T-cell (primary cell): ENCODE data around the gene CDK18. TPM values are rescaled to one million over a fixed set of nuclear protein-coding genes. Genes with fewer than 3 reads are reported as not detected.

ENCODE experiments used
- ATAC-seq, 4 experiments: fragments of 200-7000 bp in 3 of 4; fragments of 150-1000 bp in 1 of 4; cut with Tn5 transposase; replicated peaks in 1 of 4; 1 replicate in 3 of 4; 2 replicates in 1 of 4; pipeline ENCODE4 v1.10.0; 2021; ENCODE audit warnings: moderate library complexity in 3 of 4, mild to moderate bottlenecking in 2 of 4, moderate number of reproducible peaks in 1 of 4
- CTCF ChIA-PET, 2 donors: fragments of 300-600 bp; sonication (Branson Sonifier 250); formaldehyde crosslinking; loops; one replicate each; lab custom pipeline; 2022; ENCODE audit warnings: antibody characterized with exemption in 2 of 2; lab: Charles Lee
- POLR2A ChIA-PET, 2 donors: fragments of 300-600 bp; sonication (Branson Sonifier 250); formaldehyde crosslinking; loops; one replicate each; lab custom pipeline; 2022; ENCODE audit warnings: antibody characterized with exemption in 2 of 2; lab: Charles Lee
- DNase-seq, 35 experiments: peaks; one replicate each; pipeline versions ENCODE4 v3.0.0 to v3.0.0-alpha.2; 2013 to 2023
- H3K27ac ChIP-seq: one replicate; pipeline ENCODE4 v1.5.1; 2013; ENCODE audit warnings: low read length
- H3K27me3 ChIP-seq, 2 experiments: replicated peaks in 1 of 2; 1 replicate in 1 of 2; 2 replicates in 1 of 2; pipeline versions ENCODE4 v1.6.1 to v1.7.0; 2013; ENCODE audit warnings: low read length in 1 of 2, mixed read lengths in 1 of 2; ENCODE audit not compliant: control insufficient read depth in 2 of 2, insufficient read depth in 2 of 2; ENCODE audit errors: extremely low read depth in 1 of 2
- H3K36me3 ChIP-seq, 2 donors: 1 replicate in 1 of 2; 2 replicates in 1 of 2; pipeline versions ENCODE4 v1.6.1 to v1.7.0; 2013; ENCODE audit warnings: low read length in 1 of 2; ENCODE audit not compliant: control insufficient read depth in 2 of 2, insufficient read depth in 1 of 2; ENCODE audit errors: extremely low read depth in 1 of 2
- H3K4me1 ChIP-seq, 2 experiments: 1 replicate in 1 of 2; 2 replicates in 1 of 2; pipeline versions ENCODE4 v1.6.1 to v1.7.0; 2013; ENCODE audit warnings: low read length in 2 of 2, mixed read lengths in 1 of 2; ENCODE audit not compliant: insufficient read depth in 2 of 2, control insufficient read depth in 1 of 2; ENCODE audit errors: extremely low read depth in 1 of 2
- H3K4me3 ChIP-seq, 2 donors: 1 replicate in 1 of 2; 2 replicates in 1 of 2; pipeline versions ENCODE4 v1.5.1 to v1.7.0; 2013; ENCODE audit warnings: mild to moderate bottlenecking in 2 of 2, low read length in 1 of 2, moderate library complexity in 1 of 2; ENCODE audit not compliant: control insufficient read depth in 1 of 2; ENCODE audit errors: extremely low read depth in 1 of 2
- H3K9me3 ChIP-seq: 2 replicates; pipeline ENCODE4 v1.7.0; 2013
- H3K27ac Mint-ChIP-seq, 2 donors: one replicate each; pipeline ENCODE4 v1.8.0; 2020 to 2021; ENCODE audit warnings: mild to moderate bottlenecking in 2 of 2, mixed read lengths in 2 of 2
- H3K27me3 Mint-ChIP-seq, 2 donors: one replicate each; pipeline ENCODE4 v1.8.0; 2021 to 2022; ENCODE audit warnings: mixed read lengths in 2 of 2
- H3K36me3 Mint-ChIP-seq: one replicate; pipeline ENCODE4 v1.8.0; 2021; ENCODE audit warnings: mixed read lengths
- H3K4me1 Mint-ChIP-seq, 3 donors: one replicate each; pipeline ENCODE4 v1.8.0; 2020 to 2022; ENCODE audit warnings: mixed read lengths in 3 of 3, mild to moderate bottlenecking in 1 of 3
- H3K4me3 Mint-ChIP-seq, 3 donors: one replicate each; pipeline ENCODE4 v1.8.0; 2020 to 2022; ENCODE audit warnings: mild to moderate bottlenecking in 3 of 3, mixed read lengths in 3 of 3, moderate library complexity in 3 of 3
- H3K9me3 Mint-ChIP-seq, 3 donors: one replicate each; pipeline ENCODE4 v1.8.0; 2020 to 2022; ENCODE audit warnings: mixed read lengths in 3 of 3
- WGBS: methylation state at CpG from one replicate; pipeline ENCODE4 v1.1.5; 2013; ENCODE audit warnings: missing lambda C conversion rate; ENCODE audit not compliant: insufficient coverage; 5-methylcytosine and 5-hydroxymethylcytosine counted together
- total RNA-seq, 35 experiments: library from RNA in 6 of 35; stranded (reverse) in 6 of 35; fragments of 120-200 nt in 1 of 35; gene quantifications; one replicate each; pipeline versions ENCODE4 v1.2.1 to v1.2.4 and lab custom pipeline; 2013 to 2026

CDK18 gene
- total RNA-seq, 5 donors from 2014 or later (not counting 1 experiment from before 2014, with no cell fraction given) = 1.7 to 4.6 (median 2.1) TPM

DNA sequence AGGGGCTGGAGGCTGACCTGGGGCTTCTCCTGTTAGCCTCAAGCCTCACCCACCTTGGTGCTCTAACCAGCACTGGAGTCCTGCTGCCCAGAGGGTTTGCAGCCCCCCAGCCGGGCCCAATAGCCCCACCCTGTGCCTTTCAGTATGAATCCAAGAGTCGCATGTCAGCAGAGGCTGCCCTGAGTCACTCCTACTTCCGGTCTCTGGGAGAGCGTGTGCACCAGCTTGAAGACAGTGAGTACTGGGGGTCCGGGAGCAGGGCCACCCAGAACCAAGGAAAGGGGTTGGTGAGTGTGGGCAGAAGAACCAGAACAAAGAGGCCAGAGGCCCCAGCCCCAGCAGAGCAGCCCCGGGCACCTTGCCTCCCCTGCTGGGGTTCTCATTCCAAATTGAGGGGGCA, 25.6 kb downstream of the CDK18 start:
- 74% methylated on average over 4 of the region's 6 CpGs for WGBS
- H3K4me3 ChIP-seq = no peak overlapping the region
- H3K9me3 Mint-ChIP-seq = no peaks in the 10 kb centered on the region
- H3K4me1 ChIP-seq = peaks cover 0 to 9% of the 10 kb centered on the region in 2 experiments
- peaks cover 0 to 35% of the 10 kb centered on the region in 2 experiments for H3K27me3 ChIP-seq
- H3K4me1 Mint-ChIP-seq = peaks cover 3 to 6% (median 4%) of the 10 kb centered on the region in 3 donors
- H3K9me3 ChIP-seq = no peaks in the 10 kb centered on the region
- ATAC-seq (no peak), DNase-seq (no peak)
- H3K36me3 ChIP-seq = peaks cover 0 to 3% of the 10 kb centered on the region in 2 donors
- H3K36me3 Mint-ChIP-seq = no peaks in the 10 kb centered on the region
- ChIA-PET CTCF (interaction anchor here (1.3 to 2.6 kb wide), 5 partner anchors 102 to 128 kb away, joined by 5 to 35 read pairs (median 6); partner anchors contain the start of gene ELK4 (in 1 of the 2)), POLR2A (no interaction called here)
- no peak overlapping the region for H3K27ac ChIP-seq
- H3K27ac Mint-ChIP-seq = no peak overlapping the region
- H3K4me3 Mint-ChIP-seq = peak overlapping the region in 1 of 3 donors; percentile 68
- H3K27me3 Mint-ChIP-seq = peaks cover 4 to 13% of the 10 kb centered on the region in 2 donors

DNA sequence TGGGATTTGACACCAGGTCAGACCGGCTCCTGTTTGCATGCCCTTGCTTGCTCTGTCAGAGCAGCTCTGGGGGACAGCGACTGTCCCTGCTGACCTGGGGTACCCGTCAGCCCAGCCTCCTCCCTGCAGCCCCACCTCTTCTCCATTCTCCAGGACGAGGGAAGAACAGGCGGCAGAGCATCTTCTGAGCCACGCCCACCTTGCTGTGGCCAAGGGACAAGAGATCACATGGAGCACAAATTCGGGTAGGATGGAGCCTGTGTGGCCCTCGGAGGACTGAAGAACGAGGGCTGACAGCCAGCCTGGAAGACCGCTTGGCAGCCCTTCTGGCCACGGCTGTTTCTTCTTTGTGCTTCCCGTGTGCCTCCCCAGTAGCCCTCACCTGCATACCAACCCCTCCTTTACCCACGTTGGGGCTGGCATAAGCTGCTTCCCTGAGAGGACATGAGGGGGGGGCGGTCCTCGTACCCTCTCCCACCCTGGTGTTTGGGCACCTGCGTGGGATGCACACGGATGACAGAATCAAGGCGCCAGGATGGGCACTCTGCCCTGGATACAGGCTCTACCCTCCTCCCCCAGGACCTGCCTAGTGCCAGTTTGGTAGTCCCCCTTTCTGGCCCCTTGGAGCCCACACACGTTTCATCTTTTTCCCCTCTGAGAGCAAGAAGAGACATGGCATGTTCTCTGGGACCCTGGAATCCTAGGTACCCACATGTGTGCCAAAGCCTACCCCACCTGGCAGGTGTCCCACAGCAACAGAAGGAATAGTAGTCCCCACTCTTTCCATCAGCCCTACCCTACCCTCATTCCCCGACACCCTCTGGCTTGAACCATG, 26.9 kb downstream of the CDK18 start:
- POLR2A ChIA-PET = no interaction called here
- H3K27ac Mint-ChIP-seq = no peak overlapping the region

DNA sequence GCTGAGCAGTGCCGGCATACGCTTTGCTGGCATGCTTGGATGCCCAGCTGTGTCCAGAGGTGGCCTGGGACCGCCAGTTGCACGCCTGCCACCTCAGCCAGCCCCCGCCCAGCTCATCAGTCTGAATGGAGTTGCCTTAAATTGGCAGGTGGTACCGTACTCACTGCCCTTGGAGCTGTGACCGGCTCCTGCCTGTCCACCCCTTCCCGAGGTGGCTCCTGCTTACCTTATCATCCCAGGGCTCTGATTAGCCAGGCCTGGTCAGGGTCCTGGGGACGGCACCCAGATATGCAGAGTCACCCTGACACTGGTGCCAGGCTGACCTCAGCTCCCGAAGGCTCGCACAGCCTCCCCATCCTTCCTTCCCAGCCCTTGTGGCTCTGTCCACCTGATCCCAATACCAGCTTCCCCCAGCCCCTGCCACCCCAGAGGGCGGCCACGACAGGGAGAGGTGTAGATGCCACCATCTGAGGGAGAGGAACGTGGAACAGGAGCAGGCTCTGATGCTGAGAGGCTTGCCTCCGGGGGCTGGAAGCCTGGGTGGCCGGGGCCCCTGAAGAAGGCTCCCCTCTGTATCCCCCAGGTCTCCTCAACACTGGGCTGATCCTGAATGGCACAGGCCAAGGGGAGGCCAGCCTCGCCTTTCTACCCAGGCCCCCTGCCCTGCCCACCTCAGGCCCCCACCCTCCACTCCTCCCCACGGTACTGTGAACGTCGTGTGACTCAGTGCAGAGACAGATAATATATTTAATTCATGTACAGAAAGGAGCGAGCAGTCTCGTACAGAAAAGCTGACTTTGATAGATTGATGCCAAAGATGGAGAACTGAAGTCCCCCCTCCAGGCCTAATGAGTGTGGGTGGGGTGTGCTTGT, 27.8 kb downstream of the CDK18 start:
- Mint-ChIP-seq H3K27me3 (peaks cover 9 to 28% of the 10 kb centered on the region in 2 donors), H3K27ac (no peak overlapping the region), H3K9me3 (no peaks in the 10 kb centered on the region), H3K36me3 (no peaks in the 10 kb centered on the region), H3K4me1 (peaks cover 3 to 13% (median 11%) of the 10 kb centered on the region in 3 donors), H3K4me3 (no peak overlapping the region)
- no peak for DNase-seq
- WGBS = 89% methylated on average over 13 of the region's 22 CpGs
- Histone ChIP-seq H3K4me1 (peaks cover 0 to 9% of the 10 kb centered on the region in 2 experiments), H3K36me3 (peaks cover 0 to 3% of the 10 kb centered on the region in 2 donors), H3K9me3 (no peaks in the 10 kb centered on the region), H3K4me3 (no peak overlapping the region), H3K27me3 (peaks cover 0 to 42% of the 10 kb centered on the region in 2 experiments), H3K27ac (no peak overlapping the region)
- ChIA-PET CTCF (interaction anchor here in 1 of 2 donors (0.6 kb wide), 1 partner anchor 126 kb away, joined by 4 read pairs; no protein-coding TSS in a partner anchor), POLR2A (no interaction called here)
- ATAC-seq = no peak

More for the DNA sequence above, 26.9 kb downstream of the CDK18 start:
- DNase-seq (no peak), ATAC-seq (no peak)
- peaks cover 0 to 42% of the 10 kb centered on the region in 2 experiments for H3K27me3 ChIP-seq
- peaks cover 4 to 21% of the 10 kb centered on the region in 2 donors for H3K27me3 Mint-ChIP-seq
- CTCF ChIA-PET = interaction anchor here (0.6 to 1.3 kb wide), 3 partner anchors 9 to 126 kb away, joined by 3 to 5 read pairs (median 4); no protein-coding TSS in a partner anchor
- H3K36me3 Mint-ChIP-seq = no peaks in the 10 kb centered on the region
- H3K4me3 Mint-ChIP-seq = no peak overlapping the region
- no peaks in the 10 kb centered on the region for H3K9me3 ChIP-seq
- peaks cover 3 to 6% (median 4%) of the 10 kb centered on the region in 3 donors for H3K4me1 Mint-ChIP-seq
- no peak overlapping the region for H3K27ac ChIP-seq
- H3K9me3 Mint-ChIP-seq = no peaks in the 10 kb centered on the region
- H3K4me1 ChIP-seq = peaks cover 0 to 9% of the 10 kb centered on the region in 2 experiments
- H3K4me3 ChIP-seq = no peak overlapping the region
- peaks cover 0 to 3% of the 10 kb centered on the region in 2 donors for H3K36me3 ChIP-seq
- 81% methylated on average over 16 of the region's 20 CpGs for WGBS

DNA sequence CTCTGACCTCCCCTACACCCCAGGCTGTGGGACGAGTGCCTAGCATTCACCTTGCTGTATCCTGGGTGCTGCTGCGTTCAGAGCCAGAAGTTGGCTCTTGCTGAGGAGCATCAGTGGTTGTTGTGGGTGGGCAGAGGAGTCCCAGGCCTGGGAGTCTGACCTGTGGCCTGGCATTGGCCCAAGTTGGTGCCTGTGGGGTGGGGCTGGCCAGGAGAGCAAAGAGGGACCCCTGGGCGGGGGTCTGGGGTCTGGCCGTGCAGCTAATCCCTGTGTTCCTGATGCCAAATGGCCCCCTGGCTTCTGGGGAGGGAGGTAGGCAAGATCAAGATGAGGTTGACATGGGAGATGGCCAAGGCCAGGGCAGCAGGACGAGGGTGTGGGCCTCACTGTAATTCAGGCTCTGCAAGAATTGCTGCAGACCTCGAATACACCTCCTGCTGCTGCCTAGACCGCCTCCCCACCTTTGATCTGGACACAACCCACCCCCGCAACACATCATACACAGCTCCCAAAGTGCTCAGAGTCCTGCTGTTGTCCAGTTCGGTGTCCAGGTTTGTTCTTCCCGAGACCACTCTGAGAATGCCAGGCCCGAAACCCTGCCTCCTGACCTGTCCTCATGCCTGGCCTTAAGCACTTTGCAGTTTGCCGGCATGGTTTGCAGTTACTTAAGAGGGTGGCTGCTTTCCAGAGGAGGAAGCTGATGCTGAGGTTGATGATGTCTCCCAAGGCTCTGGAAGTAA, 28.7 kb downstream of the CDK18 start:
- POLR2A ChIA-PET = no interaction called here
- no peaks in the 10 kb centered on the region for H3K36me3 Mint-ChIP-seq
- no peak for DNase-seq
- no peak overlapping the region for H3K27ac ChIP-seq
- no peak overlapping the region for H3K4me3 Mint-ChIP-seq
- H3K27ac Mint-ChIP-seq = no peak overlapping the region
- ATAC-seq = no peak
- H3K27me3 Mint-ChIP-seq = peaks cover 10 to 29% of the 10 kb centered on the region in 2 donors
- H3K4me1 ChIP-seq = peaks cover 0 to 9% of the 10 kb centered on the region in 2 experiments
- H3K9me3 ChIP-seq = no peaks in the 10 kb centered on the region
- no peaks in the 10 kb centered on the region for H3K9me3 Mint-ChIP-seq
- H3K4me1 Mint-ChIP-seq = peaks cover 3 to 14% (median 12%) of the 10 kb centered on the region in 3 donors
- no peak overlapping the region for H3K4me3 ChIP-seq
- H3K27me3 ChIP-seq = peaks cover 0 to 37% of the 10 kb centered on the region in 2 experiments
- WGBS = 84% methylated on average over 7 of the region's 12 CpGs
- peaks cover 0 to 3% of the 10 kb centered on the region in 2 donors for H3K36me3 ChIP-seq
- CTCF ChIA-PET = interaction anchor here in 1 of 2 donors (0.5 to 3.0 kb wide), 2 partner anchors 9 to 739 kb away, joined by 3 to 14 read pairs; no protein-coding TSS in a partner anchor

DNA sequence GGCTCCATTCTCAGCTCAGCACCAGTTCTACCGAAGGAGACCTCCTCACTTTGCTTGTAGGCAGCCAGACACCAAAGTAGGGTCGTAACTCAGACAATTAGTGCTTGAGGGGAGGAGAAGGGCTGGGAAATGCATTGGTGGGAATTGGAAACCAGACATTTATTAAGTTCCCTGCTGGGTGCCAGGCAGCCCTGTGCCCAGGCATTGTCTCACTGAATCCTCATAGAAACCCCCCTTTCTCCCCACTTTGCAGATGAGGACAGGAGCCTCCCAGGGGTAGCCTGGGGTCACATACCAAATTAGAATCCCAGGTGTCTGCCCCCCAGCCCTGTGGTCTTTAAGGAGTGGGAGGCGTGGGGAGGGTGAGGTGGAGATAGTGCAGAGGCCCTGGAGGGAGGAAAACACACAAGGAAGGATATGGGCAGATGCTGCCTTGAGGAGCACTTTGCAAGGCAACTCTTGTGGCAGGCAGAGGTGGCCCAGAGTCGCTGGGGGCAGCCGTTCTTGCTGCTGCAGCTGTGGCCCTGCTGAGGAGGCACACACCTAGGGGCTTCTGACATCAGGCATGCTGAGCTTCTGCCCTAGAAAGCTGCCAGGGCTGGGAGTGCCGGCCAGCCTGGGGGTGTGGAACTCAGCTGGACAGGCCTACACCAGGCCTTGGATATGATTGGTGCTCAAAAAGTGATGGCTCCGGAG, 29.4 kb downstream of the CDK18 start:
- peaks cover 0 to 3% of the 10 kb centered on the region in 2 donors for H3K36me3 ChIP-seq
- H3K9me3 Mint-ChIP-seq = no peaks in the 10 kb centered on the region
- no peak for DNase-seq
- no peak overlapping the region for H3K27ac ChIP-seq
- H3K4me3 Mint-ChIP-seq = no peak overlapping the region
- H3K27me3 ChIP-seq = peaks cover 0 to 34% of the 10 kb centered on the region in 2 experiments
- H3K4me1 ChIP-seq = peaks cover 0 to 6% of the 10 kb centered on the region in 2 experiments
- CTCF ChIA-PET = interaction anchor here in 1 of 2 donors (1.5 to 3.0 kb wide), 2 partner anchors 9 to 58 kb away, joined by 5 to 14 read pairs; no protein-coding TSS in a partner anchor
- H3K36me3 Mint-ChIP-seq = no peaks in the 10 kb centered on the region
- H3K27me3 Mint-ChIP-seq = peaks cover 11 to 31% of the 10 kb centered on the region in 2 donors
- H3K9me3 ChIP-seq = no peaks in the 10 kb centered on the region
- no peak overlapping the region for H3K27ac Mint-ChIP-seq
- POLR2A ChIA-PET = no interaction called here
- no peak overlapping the region for H3K4me3 ChIP-seq
- WGBS = 82% methylated on average over 6 of the region's 7 CpGs
- no peak for ATAC-seq
- H3K4me1 Mint-ChIP-seq = peaks cover 3 to 14% (median 12%) of the 10 kb centered on the region in 3 donors
